ENCODE results near the gene TREM2.

DNA sequence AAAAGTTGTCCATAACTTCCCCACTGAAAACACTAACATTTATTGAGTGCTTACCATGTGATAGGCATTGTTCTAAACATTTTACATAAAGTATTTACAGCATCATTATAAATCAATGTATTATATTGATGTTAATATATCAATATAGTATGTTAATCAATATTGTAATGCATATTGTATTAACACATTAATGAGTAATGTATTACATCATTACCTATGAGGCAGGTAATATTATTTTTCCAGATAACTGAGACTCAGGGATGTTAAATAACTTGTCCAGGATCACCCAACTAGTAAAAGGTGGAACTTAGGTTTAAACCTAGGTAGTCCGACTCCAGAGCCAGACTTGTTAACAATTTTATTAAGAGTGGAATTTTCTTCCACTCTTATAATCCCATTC is 12.2 kb upstream of the TREM2 start:
- TF ChIP-seq CTCF (IDR thresholded peaks at IDR 0.05; ENCODE audit: poor library complexity, severe bottlenecking) (no peak), EZH2 (IDR thresholded peaks at IDR 0.05; ENCODE audit: borderline replicate concordance, insufficient read depth, low read length, poor library complexity, severe bottlenecking) (no peak)
